HepG2 (cell line): ENCODE results near the gene CKLF. TPM values are rescaled to one million over a fixed set of nuclear protein-coding genes. Genes with fewer than 3 reads are reported as not detected.
A peak's percentile ranks its signal among the peaks of the same experiment; 100 is the strongest.

Experiments
- BCL6 ChIP-seq: IDR thresholded peaks from 2 replicates; pipeline ENCODE4 v1.6.1; 2016; ENCODE audit warnings: missing genetic modification reagents, missing compliant biosample characterization
- DNMT1 ChIP-seq: sonication (generic); formaldehyde crosslinking; IDR thresholded peaks from 2 replicates; pipeline ENCODE4 v1.5.1; 2020; ENCODE audit warnings: mild to moderate bottlenecking, missing genetic modification reagents
- FOXK2 ChIP-seq: fragments of 450-650 bp; IDR thresholded peaks from 2 replicates; pipeline ENCODE4 v1.6.1; 2016
- HHEX ChIP-seq: IDR thresholded peaks from 2 replicates; pipeline ENCODE4 v1.6.1; 2016; ENCODE audit warnings: control low read depth
- HOMEZ ChIP-seq: IDR thresholded peaks from 2 replicates; pipeline ENCODE4 v1.6.1; 2016; ENCODE audit warnings: low read depth
- KLF11 ChIP-seq: IDR thresholded peaks from 2 replicates; pipeline ENCODE4 v1.6.1; 2016; ENCODE audit warnings: missing compliant biosample characterization
- KLF16 ChIP-seq, 2 experiments: sonication (generic) in 1 of 2; formaldehyde crosslinking in 1 of 2; IDR thresholded peaks; 2 replicates each; pipeline versions ENCODE4 v1.6.1 to v1.8.0; 2016 to 2023; ENCODE audit warnings: missing genetic modification reagents in 2 of 2, missing compliant biosample characterization in 1 of 2
- NFE2 ChIP-seq: sonication (generic); formaldehyde crosslinking; IDR thresholded peaks from 2 replicates; pipeline ENCODE4 v1.4.0; 2020; ENCODE audit warnings: missing genetic modification reagents
- PCBP2 ChIP-seq: fragments of 200-400 bp; formaldehyde crosslinking; optimal IDR thresholded peaks from 2 replicates; pipeline ENCODE3; 2018; ENCODE audit warnings: low read length, low read depth; ENCODE audit not compliant: poor library complexity, severe bottlenecking
- POGK ChIP-seq: sonication (generic); formaldehyde crosslinking; conservative IDR thresholded peaks from 2 replicates; pipeline ENCODE4 v1.8.0; 2022; ENCODE audit warnings: mild to moderate bottlenecking, moderate library complexity, missing genetic modification reagents
- RAD21 ChIP-seq: fragments of 450-650 bp; formaldehyde crosslinking; IDR thresholded peaks from 2 replicates; pipeline ENCODE4 v1.5.0; 2020; ENCODE audit warnings: mild to moderate bottlenecking
- SNAPC5 ChIP-seq: sonication (generic); formaldehyde crosslinking; IDR thresholded peaks from 2 replicates; pipeline ENCODE4 v1.8.1; 2023; ENCODE audit warnings: mild to moderate bottlenecking, missing genetic modification reagents, borderline replicate concordance
- TAF15 ChIP-seq: fragments of 200-400 bp; formaldehyde crosslinking; IDR thresholded peaks from one replicate; pipeline ENCODE4 v1.6.1; 2018; ENCODE audit warnings: mild to moderate bottlenecking, low read depth, low read length; ENCODE audit not compliant: poor library complexity, severe bottlenecking
- TFDP1 ChIP-seq: IDR thresholded peaks from 2 replicates; pipeline ENCODE4 v1.6.1; 2016; ENCODE audit warnings: missing compliant biosample characterization, missing genetic modification reagents, borderline replicate concordance
- ZBTB21 ChIP-seq: sonication (generic); formaldehyde crosslinking; IDR thresholded peaks from 2 replicates; pipeline ENCODE4 v1.4.0; 2020; ENCODE audit warnings: missing genetic modification reagents
- ZBTB38 ChIP-seq: sonication (generic); formaldehyde crosslinking; IDR thresholded peaks from 2 replicates; pipeline ENCODE4 v1.5.1; 2020; ENCODE audit warnings: mild to moderate bottlenecking, missing genetic modification reagents
- ZBTB43 ChIP-seq: sonication (generic); formaldehyde crosslinking; conservative IDR thresholded peaks from 2 replicates; pipeline ENCODE4 v1.4.0; 2020; ENCODE audit warnings: missing genetic modification reagents
- ZNF234 ChIP-seq: sonication (generic); formaldehyde crosslinking; conservative IDR thresholded peaks from 2 replicates; pipeline ENCODE4 v1.5.1; 2020; ENCODE audit warnings: mild to moderate bottlenecking, missing genetic modification reagents
- ZNF281 ChIP-seq: sonication (generic); formaldehyde crosslinking; IDR thresholded peaks from 2 replicates; pipeline ENCODE4 v1.4.0; 2020; ENCODE audit warnings: missing genetic modification reagents, borderline replicate concordance
- ZNF468 ChIP-seq: sonication (generic); formaldehyde crosslinking; IDR thresholded peaks from 2 replicates; pipeline ENCODE4 v1.8.0; 2022; ENCODE audit warnings: mild to moderate bottlenecking, moderate library complexity, missing genetic modification reagents
- ZNF816 ChIP-seq: sonication (generic); formaldehyde crosslinking; IDR thresholded peaks from 2 replicates; pipeline ENCODE4 v1.8.0; 2022; ENCODE audit warnings: missing genetic modification reagents, mild to moderate bottlenecking, borderline replicate concordance
- polyA plus RNA-seq, 8 experiments: library from polyadenylated mRNA; depleted of rRNA in 3 of 8; stranded (reverse) in 7 of 8; unstranded in 1 of 8; fragments of >200 nt; fragmentation: Illumina TruSeq in 4 of 8; extraction: Trizol in 4 of 8; gene quantifications; 2 replicates each; pipeline versions ENCODE4 v1.2.1 to v1.2.3, GENCODE V29; 2011 to 2016; ENCODE audit warnings: low read depth in 4 of 8, missing spikeins in 1 of 8, mixed read lengths in 1 of 8; ENCODE audit not compliant: insufficient read depth in 1 of 8
- total RNA-seq, 5 experiments: library from RNA; depleted of rRNA; stranded (reverse); fragments of >200 nt; fragmentation: Illumina TruSeq; extraction: Trizol; gene quantifications; 2 replicates each; pipeline ENCODE4 v1.2.3, GENCODE V29; 2016; ENCODE audit warnings: low read depth in 1 of 5

The CKLF gene
- total and polyA plus RNA-seq, 2 of the 13 experiments (the other 11 are each of a cell fraction or from before 2014, with no cell fraction given) = 120 to 167 TPM

- TF ChIP-seq ZBTB43 (CRISPR knock-in tag) (no peak), FOXK2 (peak; percentile 93), HOMEZ (CRISPR knock-in tag) (no peak), SNAPC5 (CRISPR knock-in tag) (no peak), POGK (CRISPR knock-in tag) (peak; percentile 13; the same call in 1 of the 2 replicates), ZNF234 (CRISPR knock-in tag) (no peak), BCL6 (CRISPR knock-in tag) (peak; percentile 48; the same call in 1 of the 2 replicates), TAF15 (no peak), NFE2 (CRISPR knock-in tag) (no peak), HHEX (no peak), PCBP2 (no peak), ZBTB21 (CRISPR knock-in tag) (no peak; the same call in 1 of the 2 replicates), TFDP1 (CRISPR knock-in tag) (0 out of 2 replicates have a peak, but pooled peaks have one; percentile 8), DNMT1 (CRISPR knock-in tag) (0 out of 2 replicates have a peak, but pooled peaks have one; percentile 50), KLF11 (peak; percentile 23; the same call in 1 of the 2 replicates), ZBTB38 (CRISPR knock-in tag) (no peak; the same call in 1 of the 2 replicates), KLF16 (CRISPR knock-in tag; IDR thresholded peaks at IDR 0.05) (no peak), RAD21 (CRISPR knock-in tag) (no peak), ZNF468 (CRISPR knock-in tag) (no peak), ZNF816 (CRISPR knock-in tag) (no peak), ZNF281 (no peak)
These were observed 39.2 kb upstream of the CKLF start (continued) for GRCh38 chr16:66513111-66513723.
